Neuronal stem cell (in vitro differentiated cells): ENCODE measurements around the gene SHROOM3.

Source experiments
- DNase-seq: peaks from one replicate; pipeline ENCODE4 v3.0.0-alpha.2; 2013; ENCODE audit warnings: low spot score
- H2AFZ ChIP-seq: one replicate; pipeline ENCODE4 v1.6.1; 2013; ENCODE audit warnings: mild to moderate bottlenecking, low read length, inconsistent platforms
- H2AK5ac ChIP-seq: 2 replicates; pipeline ENCODE4 v1.6.1; 2013; ENCODE audit warnings: low read depth, mild to moderate bottlenecking, inconsistent platforms, low read length, moderate library complexity, mixed read lengths
- H2BK120ac ChIP-seq: 2 replicates; pipeline ENCODE4 v1.6.1; 2013; ENCODE audit warnings: low read depth, mild to moderate bottlenecking, inconsistent platforms, low read length, moderate library complexity, mixed read lengths
- H2BK12ac ChIP-seq: one replicate; pipeline ENCODE4 v1.6.1; 2013; ENCODE audit warnings: low read length, inconsistent platforms
- H2BK15ac ChIP-seq: 2 replicates; pipeline ENCODE4 v1.6.1; 2013; ENCODE audit warnings: mild to moderate bottlenecking, low read length, inconsistent platforms, mixed read lengths
- H2BK5ac ChIP-seq: one replicate; pipeline ENCODE4 v1.6.1; 2013; ENCODE audit warnings: inconsistent platforms, mild to moderate bottlenecking, low read length, moderate library complexity
- H3K14ac ChIP-seq: one replicate; pipeline ENCODE4 v1.6.1; 2013; ENCODE audit warnings: low read length, inconsistent platforms
- H3K18ac ChIP-seq: 2 replicates; pipeline ENCODE4 v1.6.1; 2013; ENCODE audit warnings: low read length, inconsistent platforms
- H3K23ac ChIP-seq: 2 replicates; pipeline ENCODE4 v1.6.1; 2013; ENCODE audit warnings: low read depth, mild to moderate bottlenecking, mixed read lengths, low read length, inconsistent platforms; ENCODE audit not compliant: poor library complexity
- H3K27ac ChIP-seq: replicated peaks from 3 replicates; pipeline ENCODE4 v1.5.1; 2013; ENCODE audit warnings: low read length, inconsistent platforms
- H3K27me3 ChIP-seq, 3 experiments: 2 replicates each; pipeline ENCODE4 v1.6.1; 2013; ENCODE audit warnings: low read length in 3 of 3, mild to moderate bottlenecking in 2 of 3, inconsistent platforms in 1 of 3, low read depth in 1 of 3, mixed read lengths in 1 of 3, moderate library complexity in 1 of 3; ENCODE audit not compliant: control insufficient read depth in 3 of 3, insufficient read depth in 3 of 3
- H3K36me3 ChIP-seq, 2 donors: replicated peaks in 1 of 2; 2 replicates each; pipeline ENCODE4 v1.6.1; 2013; ENCODE audit warnings: low read length in 2 of 2; ENCODE audit not compliant: control insufficient read depth in 2 of 2, insufficient read depth in 2 of 2
- H3K4ac ChIP-seq: 2 replicates; pipeline ENCODE4 v1.6.1; 2013; ENCODE audit warnings: inconsistent platforms, mild to moderate bottlenecking, low read length, moderate library complexity
- H3K4me1 ChIP-seq, 2 donors: 1 replicate in 1 of 2; 2 replicates in 1 of 2; pipeline ENCODE4 v1.6.1; 2013; ENCODE audit warnings: low read length in 2 of 2, low read depth in 1 of 2; ENCODE audit not compliant: control insufficient read depth in 2 of 2, insufficient read depth in 1 of 2
- H3K4me2 ChIP-seq: one replicate; pipeline ENCODE4 v1.6.1; 2013; ENCODE audit warnings: mild to moderate bottlenecking, low read length, inconsistent platforms; ENCODE audit not compliant: insufficient read depth, poor library complexity, severe bottlenecking
- H3K4me3 ChIP-seq, 2 donors: 2 replicates each; pipeline ENCODE4 v1.5.1; 2013; ENCODE audit warnings: low read length in 2 of 2, mild to moderate bottlenecking in 2 of 2, inconsistent platforms in 1 of 2, moderate library complexity in 1 of 2
- H3K79me1 ChIP-seq: one replicate; pipeline ENCODE4 v1.6.1; 2013; ENCODE audit warnings: low read depth, mild to moderate bottlenecking, inconsistent platforms, low read length, moderate library complexity
- H3K9ac ChIP-seq: one replicate; pipeline ENCODE4 v1.6.1; 2013; ENCODE audit warnings: mild to moderate bottlenecking, low read depth, low read length, inconsistent platforms; ENCODE audit not compliant: poor library complexity
- H3K9me3 ChIP-seq, 2 donors: replicated peaks in 1 of 2; 2 replicates each; pipeline versions ENCODE3 to v1.6.1; 2013; ENCODE audit warnings: low read length in 2 of 2, mild to moderate bottlenecking in 2 of 2, inconsistent platforms in 1 of 2, low read depth in 1 of 2, mixed read lengths in 1 of 2, moderate library complexity in 1 of 2; ENCODE audit not compliant: control insufficient read depth in 2 of 2, insufficient read depth in 1 of 2
- H4K8ac ChIP-seq: one replicate; pipeline ENCODE4 v1.6.1; 2013; ENCODE audit warnings: low read depth, mild to moderate bottlenecking, inconsistent platforms, low read length, moderate library complexity
- H4K91ac ChIP-seq: one replicate; pipeline ENCODE4 v1.6.1; 2013; ENCODE audit warnings: low read length, low read depth, mild to moderate bottlenecking, inconsistent platforms; ENCODE audit not compliant: poor library complexity
- WGBS, 2 donors: extraction: QIAGEN DNeasy Blood & Tissue Kit; methylation state at CpG; one replicate each; pipeline ENCODE4 v1.1.7; 2013; ENCODE audit warnings: missing lambda C conversion rate in 2 of 2, mixed read lengths in 1 of 2; ENCODE audit not compliant: insufficient read length in 2 of 2, insufficient replicate concordance in 1 of 2; ENCODE audit errors: extremely low coverage in 2 of 2; 5-methylcytosine and 5-hydroxymethylcytosine counted together

SHROOM3 gene

DNA sequence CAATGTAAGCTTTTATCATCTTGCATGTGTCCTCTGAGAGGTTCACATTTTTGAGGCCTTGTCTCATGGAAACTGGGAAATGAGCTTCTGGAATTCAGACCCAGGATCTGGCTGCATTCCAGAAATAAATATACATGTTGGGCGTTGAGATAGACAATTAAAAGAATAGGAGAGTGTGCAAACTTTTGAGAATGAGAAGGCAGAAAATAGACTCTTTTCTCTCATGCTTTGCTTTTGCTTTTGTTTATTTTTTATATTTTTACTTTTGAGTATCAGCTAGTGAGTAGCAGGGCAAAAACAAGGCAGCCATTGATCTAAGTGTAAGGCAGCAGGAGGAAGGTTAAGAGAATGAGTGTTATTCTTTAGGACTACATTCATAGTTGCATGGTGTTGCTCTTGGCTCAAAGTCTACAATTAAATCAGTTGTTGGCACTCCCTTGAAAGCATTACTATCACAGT is 12.4 kb downstream of the SHROOM3 start:
- no CpG with 5 or more reads among the region's 1 CpG for WGBS, 2 donors
- peak overlapping the region; percentile 27 for H3K27ac ChIP-seq

DNA sequence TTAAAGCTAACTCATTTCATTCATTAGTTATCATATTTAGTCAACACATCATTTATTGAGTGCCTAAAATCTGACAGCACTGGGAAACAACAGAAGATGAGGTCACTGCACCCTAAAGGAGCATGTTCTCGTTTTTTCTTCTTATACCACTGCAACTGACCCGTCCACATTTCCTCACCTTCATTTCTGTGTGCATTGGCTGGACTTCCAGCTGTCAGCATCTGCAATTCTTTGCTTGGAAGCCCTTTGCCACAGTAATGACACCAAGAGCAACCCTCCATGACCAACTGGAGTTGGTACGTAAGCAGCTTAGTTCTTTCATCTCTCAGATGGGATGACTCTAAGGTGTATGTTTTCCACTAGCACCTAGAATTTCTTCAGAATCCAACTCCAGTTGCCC is 13.2 kb downstream of the SHROOM3 start:
- Histone ChIP-seq H3K27ac (peak overlapping the region; percentile 62), H2BK120ac (no peak overlapping the region), H3K36me3 (peaks cover 2 to 37% of the 10 kb centered on the region in 2 donors), H2AFZ (no peak overlapping the region), H3K4me3 (no peak overlapping the region), H3K23ac (no peak overlapping the region), H2AK5ac (no peak overlapping the region), H2BK15ac (no peak overlapping the region), H3K9ac (no peak overlapping the region), H3K79me1 (peaks cover 6% of the 10 kb centered on the region), H3K27me3 (no peaks in the 10 kb centered on the region), H2BK5ac (no peak overlapping the region), H4K8ac (no peak overlapping the region), H3K18ac (no peak overlapping the region), H3K4ac (no peak overlapping the region), H2BK12ac (no peak overlapping the region), H3K14ac (no peak overlapping the region), H3K4me1 (peaks cover 10 to 39% of the 10 kb centered on the region in 2 donors), H3K9me3 (peaks cover 0 to 19% of the 10 kb centered on the region in 2 donors), H3K4me2 (no peak overlapping the region), H4K91ac (no peak overlapping the region)
- WGBS, 2 donors, result no CpG with 5 or more reads among the region's 3 CpGs
- DNase-seq, result no peak

More for the DNA sequence above, 12.4 kb downstream of the SHROOM3 start:
- Histone ChIP-seq H3K9me3 (peaks cover 0 to 16% of the 10 kb centered on the region in 2 donors), H2BK15ac (no peak overlapping the region), H3K14ac (no peak overlapping the region), H2BK5ac (no peak overlapping the region), H3K4me3 (no peak overlapping the region), H2BK120ac (no peak overlapping the region), H3K23ac (no peak overlapping the region), H3K4ac (no peak overlapping the region), H2BK12ac (no peak overlapping the region), H3K79me1 (peaks cover 6% of the 10 kb centered on the region), H3K36me3 (peaks cover 2 to 33% of the 10 kb centered on the region in 2 donors), H3K18ac (no peak overlapping the region), H3K4me2 (no peak overlapping the region), H3K27me3 (no peaks in the 10 kb centered on the region), H3K9ac (no peak overlapping the region), H2AFZ (no peak overlapping the region), H2AK5ac (no peak overlapping the region), H4K8ac (no peak overlapping the region), H4K91ac (no peak overlapping the region), H3K4me1 (peaks cover 10 to 39% of the 10 kb centered on the region in 2 donors)
- DNase-seq, result no peak

DNA sequence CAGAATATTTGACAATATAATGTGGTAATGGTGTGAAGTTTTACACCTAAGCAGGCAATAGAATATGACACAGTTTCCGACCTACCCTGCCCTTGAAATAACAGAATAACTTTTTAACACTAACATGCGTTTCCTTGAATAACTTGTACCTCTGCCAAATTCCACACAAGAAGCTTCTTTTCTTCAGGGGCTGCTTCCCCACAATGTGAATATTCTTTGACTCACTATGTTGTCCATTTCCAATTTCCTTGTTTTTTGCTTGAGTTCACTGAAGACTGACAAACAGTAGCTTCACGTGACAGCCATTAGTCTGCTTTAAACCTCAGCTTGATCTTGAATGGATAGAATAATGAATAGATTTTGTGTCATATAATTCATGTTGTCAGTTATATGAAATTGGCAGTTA is 14.3 kb downstream of the SHROOM3 start:
- whole genome bisulfite sequencing, 2 donors, result no CpG with 5 or more reads among the region's 3 CpGs
- H3K36me3 ChIP-seq, result peaks cover 2 to 37% of the 10 kb centered on the region in 2 donors
- no peak overlapping the region for H2BK5ac ChIP-seq
- no peak overlapping the region for H3K9ac ChIP-seq
- H3K18ac ChIP-seq, result no peak overlapping the region
- peak overlapping the region; percentile 27 for H2AFZ ChIP-seq
- peaks cover 6% of the 10 kb centered on the region for H3K79me1 ChIP-seq
- H3K4me3 ChIP-seq, result no peak overlapping the region
- no peaks in the 10 kb centered on the region for H3K27me3 ChIP-seq
- peaks cover 0 to 24% of the 10 kb centered on the region in 2 donors for H3K9me3 ChIP-seq
- no peak overlapping the region for H2BK15ac ChIP-seq
- H4K8ac ChIP-seq, result no peak overlapping the region
- no peak for DNase-seq
- H3K23ac ChIP-seq, result no peak overlapping the region
- H3K4me2 ChIP-seq, result no peak overlapping the region
- H2BK12ac ChIP-seq, result no peak overlapping the region
- H3K27ac ChIP-seq, result peak overlapping the region; percentile 39
- peaks cover 10 to 39% of the 10 kb centered on the region in 2 donors for H3K4me1 ChIP-seq
- no peak overlapping the region for H4K91ac ChIP-seq
- no peak overlapping the region for H3K14ac ChIP-seq
- no peak overlapping the region for H2AK5ac ChIP-seq
- no peak overlapping the region for H2BK120ac ChIP-seq
- no peak overlapping the region for H3K4ac ChIP-seq

DNA sequence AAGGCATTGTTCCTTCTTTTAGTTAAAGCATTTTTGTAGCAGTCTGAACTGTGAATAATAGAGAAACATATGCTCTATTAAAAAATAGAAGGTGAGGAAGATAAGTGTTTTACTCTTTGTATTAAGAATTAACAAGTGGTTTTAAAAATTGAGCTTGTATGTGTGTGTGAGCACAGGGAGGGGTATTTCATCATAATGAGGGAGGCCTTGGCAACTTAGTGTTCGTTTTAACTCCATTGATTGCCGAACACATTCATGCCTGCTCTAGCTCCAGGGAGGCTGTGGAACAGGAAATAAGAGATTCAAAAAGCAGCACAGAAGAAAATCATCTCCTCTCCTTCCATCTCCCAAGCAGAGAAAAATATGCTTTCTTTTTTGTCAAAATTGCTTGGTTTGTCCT is 14.8 kb downstream of the SHROOM3 start:
- WGBS, 2 donors, result no CpG with 5 or more reads among the region's 2 CpGs

More for the DNA sequence above, 14.8 kb downstream of the SHROOM3 start:
- no peak overlapping the region for H3K23ac ChIP-seq
- H2BK15ac ChIP-seq, result no peak overlapping the region
- peak overlapping the region; percentile 55 for H3K27ac ChIP-seq
- H3K27me3 ChIP-seq, result no peaks in the 10 kb centered on the region
- no peak overlapping the region for H2BK5ac ChIP-seq
- H3K4me3 ChIP-seq, result no peak overlapping the region
- H2AK5ac ChIP-seq, result no peak overlapping the region
- peaks cover 0 to 24% of the 10 kb centered on the region in 2 donors for H3K9me3 ChIP-seq
- H3K4me1 ChIP-seq, result peaks cover 10 to 41% of the 10 kb centered on the region in 2 donors
- no peak overlapping the region for H2BK12ac ChIP-seq
- peaks cover 2 to 41% of the 10 kb centered on the region in 2 donors for H3K36me3 ChIP-seq
- H2BK120ac ChIP-seq, result no peak overlapping the region
- H4K91ac ChIP-seq, result no peak overlapping the region
- H4K8ac ChIP-seq, result no peak overlapping the region
- no peak overlapping the region for H3K18ac ChIP-seq
- no peak overlapping the region for H3K4me2 ChIP-seq
- no peak overlapping the region for H3K4ac ChIP-seq
- H2AFZ ChIP-seq, result peak overlapping the region; percentile 38
- no peak for DNase-seq
- no peak overlapping the region for H3K14ac ChIP-seq
- no peak overlapping the region for H3K9ac ChIP-seq
- peaks cover 6% of the 10 kb centered on the region for H3K79me1 ChIP-seq
